H1 (cell line): Measurements from ENCODE around the gene ADARB2.

ENCODE experiments used
- EP300 ChIP-seq, 2 experiments: IDR thresholded peaks; 1 replicate in 1 of 2; 2 replicates in 1 of 2; pipeline ENCODE4 v1.6.1; 2011 to 2012; ENCODE audit warnings: low read depth in 2 of 2, low read length in 2 of 2, mild to moderate bottlenecking in 2 of 2, borderline replicate concordance in 1 of 2, inconsistent platforms in 1 of 2, moderate library complexity in 1 of 2
- EZH2 ChIP-seq: fragments of 200-600 bp; sonication (generic); IDR thresholded peaks from 2 replicates; pipeline ENCODE4 v1.7.1; 2012; ENCODE audit warnings: low read depth, mild to moderate bottlenecking, moderate library complexity, low read length, inconsistent platforms; ENCODE audit not compliant: severe bottlenecking
- FOSL1 ChIP-seq: IDR thresholded peaks from 2 replicates; pipeline ENCODE4 v1.6.1; 2011; ENCODE audit warnings: mild to moderate bottlenecking, low read depth, low read length, moderate library complexity; ENCODE audit not compliant: insufficient read depth
- GABPA ChIP-seq: IDR thresholded peaks from 2 replicates; pipeline ENCODE4 v1.6.1; 2011; ENCODE audit warnings: mild to moderate bottlenecking, low read length, moderate library complexity, borderline replicate concordance; ENCODE audit not compliant: insufficient read depth
- KDM1A ChIP-seq: fragments of 200-600, 300-600 bp; sonication (generic); IDR thresholded peaks from 2 replicates; pipeline ENCODE4 v1.7.1; 2016; ENCODE audit warnings: mild to moderate bottlenecking, low read length, borderline replicate concordance
- POLR2A ChIP-seq, 2 experiments: IDR thresholded peaks; 1 replicate in 1 of 2; 2 replicates in 1 of 2; pipeline ENCODE4 v1.6.1; 2011; ENCODE audit warnings: low read depth in 2 of 2, low read length in 2 of 2, mild to moderate bottlenecking in 2 of 2; ENCODE audit errors: control extremely low read depth in 1 of 2
- POLR2AphosphoS5 ChIP-seq: IDR thresholded peaks from 2 replicates; pipeline ENCODE4 v1.6.1; 2011; ENCODE audit warnings: low read depth, low read length
- RFX5 ChIP-seq: IDR thresholded peaks from 2 replicates; pipeline ENCODE4 v1.6.1; 2011; ENCODE audit warnings: low read depth, low read length, improper control_type of control experiment, borderline replicate concordance
- SAP30 ChIP-seq: fragments of 300-600 bp; sonication (generic); IDR thresholded peaks from 2 replicates; pipeline ENCODE4 v1.7.1; 2012; ENCODE audit warnings: low read length, moderate library complexity, mild to moderate bottlenecking, inconsistent platforms; ENCODE audit not compliant: insufficient read depth, insufficient replicate concordance
- SUZ12 ChIP-seq: fragments of 200-600 bp; sonication (generic); IDR thresholded peaks from 2 replicates; pipeline ENCODE4 v1.6.1; 2012; ENCODE audit warnings: mild to moderate bottlenecking, inconsistent platforms, low read length, moderate library complexity, mixed read lengths
- TBP ChIP-seq: IDR thresholded peaks from 2 replicates; pipeline ENCODE4 v1.6.1; 2011; ENCODE audit warnings: low read depth, low read length, improper control_type of control experiment
- TEAD4 ChIP-seq: IDR thresholded peaks from 2 replicates; pipeline ENCODE4 v1.6.1; 2012; ENCODE audit warnings: low read depth, low read length, inconsistent platforms, mixed read lengths
- TF ChIP-seq, protein P1 (sequence below), 3 experiments: IDR thresholded peaks; 1 replicate in 2 of 3; 2 replicates in 1 of 3; pipeline versions ENCODE4 v1.5.1 to v1.6.1; 2011; ENCODE audit warnings: low read length in 3 of 3, mild to moderate bottlenecking in 3 of 3, inconsistent platforms in 2 of 3, low read depth in 1 of 3, moderate library complexity in 1 of 3; ENCODE audit not compliant: insufficient read depth in 1 of 3; ENCODE audit errors: control extremely low read depth in 1 of 3

DNA sequence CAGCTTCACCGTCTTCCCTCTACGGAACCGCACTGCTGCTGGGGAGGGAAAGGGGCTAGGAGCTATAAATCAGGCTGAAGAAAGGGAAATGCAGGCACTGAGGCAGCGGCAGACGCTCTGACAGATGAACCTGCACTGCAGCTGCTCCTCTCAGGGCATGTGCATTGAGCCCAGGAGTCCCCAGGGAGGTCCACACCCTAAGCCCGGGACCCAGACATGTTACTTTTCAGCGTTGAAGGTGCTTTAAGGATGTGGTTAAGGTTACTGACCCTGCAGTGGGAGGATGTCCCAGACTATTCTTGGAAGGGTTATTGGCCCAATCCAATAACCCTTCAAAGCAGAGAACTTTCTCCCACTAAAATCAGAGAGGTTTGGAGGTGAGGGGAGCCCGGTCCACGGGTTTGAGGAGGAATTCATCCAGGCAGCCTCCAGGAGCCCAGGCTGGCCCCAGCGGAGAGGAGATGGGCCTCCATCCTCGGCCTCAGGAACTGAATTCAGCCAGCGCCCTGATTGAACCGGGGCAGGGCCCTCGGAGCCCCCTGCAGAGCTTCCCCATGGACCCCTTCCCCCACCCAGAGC lies 75.4 kb downstream of the ADARB2 start:
- no peak for TF ChIP-seq POLR2A (IDR thresholded peaks at IDR 0.05; ENCODE audit: control extremely low read depth in 1 of 2, low read depth in 2 of 2, low read length in 2 of 2)
- TF ChIP-seq TEAD4 = no peak
- TF ChIP-seq, protein P1, sequence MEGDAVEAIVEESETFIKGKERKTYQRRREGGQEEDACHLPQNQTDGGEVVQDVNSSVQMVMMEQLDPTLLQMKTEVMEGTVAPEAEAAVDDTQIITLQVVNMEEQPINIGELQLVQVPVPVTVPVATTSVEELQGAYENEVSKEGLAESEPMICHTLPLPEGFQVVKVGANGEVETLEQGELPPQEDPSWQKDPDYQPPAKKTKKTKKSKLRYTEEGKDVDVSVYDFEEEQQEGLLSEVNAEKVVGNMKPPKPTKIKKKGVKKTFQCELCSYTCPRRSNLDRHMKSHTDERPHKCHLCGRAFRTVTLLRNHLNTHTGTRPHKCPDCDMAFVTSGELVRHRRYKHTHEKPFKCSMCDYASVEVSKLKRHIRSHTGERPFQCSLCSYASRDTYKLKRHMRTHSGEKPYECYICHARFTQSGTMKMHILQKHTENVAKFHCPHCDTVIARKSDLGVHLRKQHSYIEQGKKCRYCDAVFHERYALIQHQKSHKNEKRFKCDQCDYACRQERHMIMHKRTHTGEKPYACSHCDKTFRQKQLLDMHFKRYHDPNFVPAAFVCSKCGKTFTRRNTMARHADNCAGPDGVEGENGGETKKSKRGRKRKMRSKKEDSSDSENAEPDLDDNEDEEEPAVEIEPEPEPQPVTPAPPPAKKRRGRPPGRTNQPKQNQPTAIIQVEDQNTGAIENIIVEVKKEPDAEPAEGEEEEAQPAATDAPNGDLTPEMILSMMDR (IDR thresholded peaks at IDR 0.05; ENCODE audit: control extremely low read depth in 1 of 3, insufficient read depth in 1 of 3, low read depth in 1 of 3, low read length in 3 of 3) = no peak
- TF ChIP-seq POLR2AphosphoS5 = no peak
- no peak for TF ChIP-seq GABPA
- no peak for TF ChIP-seq TBP
- TF ChIP-seq KDM1A = no peak
- TF ChIP-seq SAP30 = no peak
- no peak for TF ChIP-seq FOSL1
- no peak for TF ChIP-seq EZH2
- no peak for TF ChIP-seq SUZ12
- TF ChIP-seq EP300 (IDR thresholded peaks at IDR 0.05; ENCODE audit: borderline replicate concordance in 1 of 2, low read depth in 2 of 2, low read length in 2 of 2) = no peak
- no peak for TF ChIP-seq RFX5
